HT1080 (cell line): ENCODE measurements around the gene KCNK5. TPM values are rescaled to one million over a fixed set of nuclear protein-coding genes. Genes with fewer than 3 reads are reported as not detected.

Experiments
- DNase-seq: peaks from one replicate; pipeline ENCODE4 v3.0.0-alpha.2; 2015; ENCODE audit warnings: low read depth
- total RNA-seq: library from RNA; depleted of rRNA; stranded (reverse); fragments of >200 nt; shearing (Covaris generic); gene quantifications from 2 replicates; pipeline ENCODE4 v1.2.3, GENCODE V29; 2014

Gene KCNK5
- total RNA-seq, 1 experiment from 2014 or later: not detected

- DNase-seq: no peak
These were observed 51.0 kb downstream of the KCNK5 start for GRCh38 chr6:39178235-39178634.

- DNase-seq: no peak
These were observed 52.1 kb downstream of the KCNK5 start for GRCh38 chr6:39177130-39177529.

GRCh38 chr6:39173270-39173669 is 56.0 kb downstream of the KCNK5 start:
- DNase-seq: no peak

- DNase-seq: no peak
These were observed 56.9 kb downstream of the KCNK5 start for GRCh38 chr6:39172377-39172757.

GRCh38 chr6:39171489-39172376 is 57.5 kb downstream of the KCNK5 start:
- no peak for DNase-seq

GRCh38 chr6:39170860-39171259 is 58.4 kb downstream of the KCNK5 start:
- no peak for DNase-seq

GRCh38 chr6:39170389-39170788 is 58.9 kb downstream of the KCNK5 start:
- no peak for DNase-seq

- no peak for DNase-seq
These were observed 59.6 kb downstream of the KCNK5 start for GRCh38 chr6:39169448-39170344.

- DNase-seq: no peak
These were observed 61.2 kb downstream of the KCNK5 start for GRCh38 chr6:39167866-39168625.

GRCh38 chr6:39167321-39167720 is 62.0 kb downstream of the KCNK5 start:
- DNase-seq: no peak

GRCh38 chr6:39166912-39167290 is 62.4 kb downstream of the KCNK5 start:
- DNase-seq: no peak

- peak; percentile 55 for DNase-seq
These were observed 62.9 kb downstream of the KCNK5 start for GRCh38 chr6:39166189-39166911.

- no peak for DNase-seq
These were observed 71.8 kb downstream of the KCNK5 start for GRCh38 chr6:39157511-39157910.

GRCh38 chr6:39156801-39157200 is 72.5 kb downstream of the KCNK5 start:
- no peak for DNase-seq

- DNase-seq: no peak
These were observed 74.6 kb downstream of the KCNK5 start for GRCh38 chr6:39154705-39155104.

- DNase-seq: no peak
These were observed 75.4 kb downstream of the KCNK5 start for GRCh38 chr6:39153766-39154397.

- no peak for DNase-seq
These were observed 77.0 kb downstream of the KCNK5 start for GRCh38 chr6:39152262-39152661.

- no peak for DNase-seq
These were observed 78.1 kb downstream of the KCNK5 start for GRCh38 chr6:39151211-39151610.

GRCh38 chr6:39144481-39145173 is 84.6 kb downstream of the KCNK5 start:
- DNase-seq: no peak
